ENCODE measurements around the gene PNPLA2. TPM values are rescaled to one million over a fixed set of nuclear protein-coding genes. Genes with fewer than 3 reads are reported as not detected.

Gene PNPLA2
- total RNA-seq, 2 experiments from 2014 or later = 19.8 to 41.2 TPM

- H3K4me2 ChIP-seq (ENCODE audit: low read length) = no peak overlapping the region
- H2AFZ ChIP-seq (ENCODE audit: low read length) = no peak overlapping the region
- H3K79me2 ChIP-seq (ENCODE audit: insufficient read depth, low read depth, low read length) = peaks cover 32% of the 10 kb centered on the region
- H3K9me2 ChIP-seq (ENCODE audit: insufficient read depth, low read length) = no peaks in the 10 kb centered on the region
- no peak for TF ChIP-seq EZH2phosphoT487 (IDR thresholded peaks at IDR 0.05; ENCODE audit: borderline replicate concordance, low read depth, low read length)
- TF ChIP-seq, protein P1, sequence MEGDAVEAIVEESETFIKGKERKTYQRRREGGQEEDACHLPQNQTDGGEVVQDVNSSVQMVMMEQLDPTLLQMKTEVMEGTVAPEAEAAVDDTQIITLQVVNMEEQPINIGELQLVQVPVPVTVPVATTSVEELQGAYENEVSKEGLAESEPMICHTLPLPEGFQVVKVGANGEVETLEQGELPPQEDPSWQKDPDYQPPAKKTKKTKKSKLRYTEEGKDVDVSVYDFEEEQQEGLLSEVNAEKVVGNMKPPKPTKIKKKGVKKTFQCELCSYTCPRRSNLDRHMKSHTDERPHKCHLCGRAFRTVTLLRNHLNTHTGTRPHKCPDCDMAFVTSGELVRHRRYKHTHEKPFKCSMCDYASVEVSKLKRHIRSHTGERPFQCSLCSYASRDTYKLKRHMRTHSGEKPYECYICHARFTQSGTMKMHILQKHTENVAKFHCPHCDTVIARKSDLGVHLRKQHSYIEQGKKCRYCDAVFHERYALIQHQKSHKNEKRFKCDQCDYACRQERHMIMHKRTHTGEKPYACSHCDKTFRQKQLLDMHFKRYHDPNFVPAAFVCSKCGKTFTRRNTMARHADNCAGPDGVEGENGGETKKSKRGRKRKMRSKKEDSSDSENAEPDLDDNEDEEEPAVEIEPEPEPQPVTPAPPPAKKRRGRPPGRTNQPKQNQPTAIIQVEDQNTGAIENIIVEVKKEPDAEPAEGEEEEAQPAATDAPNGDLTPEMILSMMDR (conservative IDR thresholded peaks at IDR 0.05; ENCODE audit: low read length) = no peak
- POLR2A ChIA-PET = no interaction called here
- no peak for DNase-seq (ENCODE audit: low spot score)
- CTCF ChIA-PET (ENCODE audit: unreplicated experiment) = no interaction called here
- peaks cover 11% of the 10 kb centered on the region for H3K4me1 ChIP-seq (ENCODE audit: insufficient read depth, low read length, poor library complexity, severe bottlenecking)
- H3K36me3 ChIP-seq (ENCODE audit: insufficient read depth, low read length) = peaks cover 63% of the 10 kb centered on the region
- H3K4me3 ChIP-seq (ENCODE audit: low read depth, low read length, poor library complexity, severe bottlenecking) = no peak overlapping the region
- H3K27ac ChIP-seq (ENCODE audit: low read depth, low read length, poor library complexity, severe bottlenecking) = no peak overlapping the region
- BruUV-seq (replicated peaks) = no TSS peak
- intact Hi-C loops (cut with micrococcal nuclease; ENCODE audit: unreplicated experiment) = no loop called here
- no peaks in the 10 kb centered on the region for H4K20me1 ChIP-seq (ENCODE audit: insufficient read depth, low read length)
- H3K9me3 ChIP-seq (ENCODE audit: low read length) = no peaks in the 10 kb centered on the region
Measured at GRCh38 chr11:772429-773390, 46.0 kb upstream of the PNPLA2 start.

DNA sequence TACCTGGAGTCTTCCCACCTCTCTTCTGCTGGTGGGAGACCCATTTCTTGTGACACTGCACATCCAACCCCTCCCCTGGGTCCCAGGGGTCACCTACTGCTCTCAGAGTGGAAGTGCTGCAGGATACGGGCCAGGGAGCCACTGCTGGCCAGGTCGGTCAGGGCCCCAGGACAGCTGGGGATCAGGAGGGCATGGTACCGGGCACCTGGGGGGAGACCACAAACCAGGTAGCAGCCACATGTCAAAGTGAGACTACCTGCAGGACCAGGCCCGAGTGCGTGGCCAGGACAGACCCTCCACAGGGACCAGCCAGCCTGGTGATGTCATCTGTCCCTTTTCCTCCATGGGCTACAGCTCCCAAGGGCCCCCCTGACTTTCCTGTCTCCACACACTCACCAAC is 45.3 kb upstream of the PNPLA2 start:
- no peaks in the 10 kb centered on the region for H4K20me1 ChIP-seq (ENCODE audit: insufficient read depth, low read length)

More for the DNA sequence above, 45.3 kb upstream of the PNPLA2 start:
- H2AFZ ChIP-seq (ENCODE audit: low read length) = no peak overlapping the region
- no peak overlapping the region for H3K4me2 ChIP-seq (ENCODE audit: low read length)
- H3K36me3 ChIP-seq (ENCODE audit: insufficient read depth, low read length) = peaks cover 62% of the 10 kb centered on the region
- H3K9me3 ChIP-seq (ENCODE audit: low read length) = no peaks in the 10 kb centered on the region
- intact Hi-C loops (cut with micrococcal nuclease; ENCODE audit: unreplicated experiment) = no loop called here
- no peak overlapping the region for H3K4me3 ChIP-seq (ENCODE audit: low read depth, low read length, poor library complexity, severe bottlenecking)
- H3K4me1 ChIP-seq (ENCODE audit: insufficient read depth, low read length, poor library complexity, severe bottlenecking) = peaks cover 16% of the 10 kb centered on the region
- H3K27ac ChIP-seq (ENCODE audit: low read depth, low read length, poor library complexity, severe bottlenecking) = no peak overlapping the region
- no peaks in the 10 kb centered on the region for H3K9me2 ChIP-seq (ENCODE audit: insufficient read depth, low read length)
- POLR2A ChIA-PET = no interaction called here
- CTCF ChIA-PET (ENCODE audit: unreplicated experiment) = no interaction called here
- DNase-seq (ENCODE audit: low spot score) = no peak
- no TSS peak for BruUV-seq (replicated peaks)
- TF ChIP-seq EZH2phosphoT487 (IDR thresholded peaks at IDR 0.05; ENCODE audit: borderline replicate concordance, low read depth, low read length) = no peak
- TF ChIP-seq, protein P1 (conservative IDR thresholded peaks at IDR 0.05; ENCODE audit: low read length) = no peak
- H3K79me2 ChIP-seq (ENCODE audit: insufficient read depth, low read depth, low read length) = peaks cover 32% of the 10 kb centered on the region
